CD8-positive, alpha-beta memory T cell (primary cell): ENCODE results near the gene HMGA1. TPM values are rescaled to one million over a fixed set of nuclear protein-coding genes. Genes with fewer than 3 reads are reported as not detected.
A peak's percentile ranks its signal among the peaks of the same experiment; 100 is the strongest.

Source experiments
- CTCF ChIA-PET: fragments of 350-600 bp; sonication (Branson Sonifier 250); formaldehyde crosslinking; loops from one replicate; lab custom pipeline; 2021; ENCODE audit warnings: antibody characterized with exemption; lab: Charles Lee
- POLR2A ChIA-PET: fragments of 350-600 bp; sonication (Branson Sonifier 250); formaldehyde crosslinking; loops from one replicate; lab custom pipeline; 2021; ENCODE audit warnings: antibody characterized with exemption; lab: Charles Lee
- DNase-seq, 5 donors: peaks; one replicate each; pipeline versions ENCODE4 v3.0.0 to v3.0.0-alpha.2; 2020 to 2022; ENCODE audit warnings: mixed read lengths in 1 of 5
- H3K27ac ChIP-seq: one replicate; pipeline ENCODE4 v1.7.0; 2013; ENCODE audit warnings: low read depth, mild to moderate bottlenecking, low read length, moderate library complexity
- H3K27me3 ChIP-seq: 2 replicates; pipeline ENCODE4 v1.7.0; 2013; ENCODE audit warnings: low read length, mild to moderate bottlenecking; ENCODE audit not compliant: insufficient read depth, poor library complexity, severe bottlenecking
- H3K36me3 ChIP-seq: 2 replicates; pipeline ENCODE4 v1.7.0; 2013; ENCODE audit warnings: mild to moderate bottlenecking, low read length, moderate library complexity; ENCODE audit not compliant: insufficient read depth
- H3K4me1 ChIP-seq: 2 replicates; pipeline ENCODE4 v1.7.0; 2013; ENCODE audit warnings: mild to moderate bottlenecking, low read length, moderate library complexity; ENCODE audit not compliant: insufficient read depth
- H3K4me3 ChIP-seq: 2 replicates; pipeline ENCODE4 v1.7.0; 2013; ENCODE audit warnings: mild to moderate bottlenecking, low read length
- H3K9me3 ChIP-seq: 2 replicates; pipeline ENCODE4 v1.7.0; 2013; ENCODE audit warnings: mild to moderate bottlenecking, low read length
- H3K27ac Mint-ChIP-seq, 8 donors: one replicate each; pipeline ENCODE4 v1.8.0; 2020 to 2021; ENCODE audit warnings: mixed read lengths in 8 of 8, mild to moderate bottlenecking in 6 of 8, inconsistent platforms in 3 of 8, moderate library complexity in 3 of 8
- H3K27me3 Mint-ChIP-seq, 2 donors: one replicate each; pipeline ENCODE4 v1.8.0; 2020 to 2021; ENCODE audit warnings: mixed read lengths in 2 of 2, mild to moderate bottlenecking in 1 of 2, moderate library complexity in 1 of 2
- H3K36me3 Mint-ChIP-seq, 3 donors: one replicate each; pipeline ENCODE4 v1.8.0; 2020 to 2021; ENCODE audit warnings: mixed read lengths in 3 of 3, inconsistent platforms in 1 of 3, mild to moderate bottlenecking in 1 of 3
- H3K4me1 Mint-ChIP-seq, 3 donors: one replicate each; pipeline ENCODE4 v1.8.0; 2020 to 2021; ENCODE audit warnings: mixed read lengths in 3 of 3, inconsistent platforms in 1 of 3, mild to moderate bottlenecking in 1 of 3
- H3K4me3 Mint-ChIP-seq, 7 donors: one replicate each; pipeline ENCODE4 v1.8.0; 2020 to 2021; ENCODE audit warnings: mixed read lengths in 7 of 7, mild to moderate bottlenecking in 6 of 7, moderate library complexity in 4 of 7, inconsistent platforms in 2 of 7
- H3K9me3 Mint-ChIP-seq, 5 donors: one replicate each; pipeline ENCODE4 v1.8.0; 2020 to 2022; ENCODE audit warnings: mixed read lengths in 5 of 5, mild to moderate bottlenecking in 3 of 5, moderate library complexity in 2 of 5, inconsistent platforms in 1 of 5
- polyA plus RNA-seq: library from polyadenylated mRNA; unstranded; fragments of 300-500 nt; fragmentation: Illumina TruSeq; gene quantifications from one replicate; pipeline ENCODE4 v1.2.3, GENCODE V29; 2021
- total RNA-seq, 2 experiments: library from RNA; stranded (reverse); gene quantifications; one replicate each; pipeline ENCODE4 v1.2.3, GENCODE V29; 2021

HMGA1 gene
- total and polyA plus RNA-seq, 3 experiments from 2014 or later, result 33.1 to 506 (median 490) TPM

GRCh38 chr6:34274129-34274528 is 37.5 kb downstream of the HMGA1 start:
- DNase-seq, result no peak
- Histone ChIP-seq H3K4me1 (no peaks in the 10 kb centered on the region), H3K36me3 (no peaks in the 10 kb centered on the region), H3K27ac (no peak overlapping the region), H3K9me3 (no peaks in the 10 kb centered on the region), H3K4me3 (no peak overlapping the region), H3K27me3 (no peaks in the 10 kb centered on the region)
- Mint-ChIP-seq H3K4me1 (peaks cover 12 to 15% (median 13%) of the 10 kb centered on the region in 3 donors), H3K4me3 (no peak overlapping the region), H3K36me3 (no peaks in the 10 kb centered on the region), H3K27me3 (no peaks in the 10 kb centered on the region), H3K9me3 (no peaks in the 10 kb centered on the region), H3K27ac (peak overlapping the region in 1 of 8 donors; percentile 7)
- ChIA-PET POLR2A (no interaction called here), CTCF (no interaction called here)

GRCh38 chr6:34275128-34275804 is 38.6 kb downstream of the HMGA1 start:
- H3K9me3 ChIP-seq, result no peaks in the 10 kb centered on the region
- no peaks in the 10 kb centered on the region for H3K27me3 ChIP-seq
- peaks cover 3 to 10% (median 3%) of the 10 kb centered on the region in 3 donors for H3K4me1 Mint-ChIP-seq
- no peak for DNase-seq
- no peaks in the 10 kb centered on the region for H3K27me3 Mint-ChIP-seq
- H3K4me1 ChIP-seq, result no peaks in the 10 kb centered on the region
- peak overlapping the region in 3 of 8 donors; percentile 38 to 80 (median 43) for H3K27ac Mint-ChIP-seq
- H3K36me3 ChIP-seq, result no peaks in the 10 kb centered on the region
- ChIA-PET POLR2A (no interaction called here), CTCF (no interaction called here)
- peaks cover 0 to 10% (median 5%) of the 10 kb centered on the region in 3 donors for H3K36me3 Mint-ChIP-seq
- no peak overlapping the region for H3K4me3 ChIP-seq
- H3K27ac ChIP-seq, result no peak overlapping the region
- no peak overlapping the region for H3K4me3 Mint-ChIP-seq
- H3K9me3 Mint-ChIP-seq, result no peaks in the 10 kb centered on the region

- no peak for DNase-seq
- H3K4me3 ChIP-seq, result no peak overlapping the region
- no peak overlapping the region for H3K27ac ChIP-seq
- no peaks in the 10 kb centered on the region for H3K9me3 Mint-ChIP-seq
- no peaks in the 10 kb centered on the region for H3K27me3 ChIP-seq
- peaks cover 0 to 9% (median 3%) of the 10 kb centered on the region in 3 donors for H3K4me1 Mint-ChIP-seq
- CTCF ChIA-PET, result no interaction called here
- POLR2A ChIA-PET, result no interaction called here
- H3K9me3 ChIP-seq, result no peaks in the 10 kb centered on the region
- H3K4me1 ChIP-seq, result no peaks in the 10 kb centered on the region
- H3K27ac Mint-ChIP-seq, result peak overlapping the region in 4 of 8 donors; percentile 34 to 82 (median 52)
- H3K4me3 Mint-ChIP-seq, result no peak overlapping the region
- H3K36me3 ChIP-seq, result no peaks in the 10 kb centered on the region
- peaks cover 0 to 14% (median 5%) of the 10 kb centered on the region in 3 donors for H3K36me3 Mint-ChIP-seq
- no peaks in the 10 kb centered on the region for H3K27me3 Mint-ChIP-seq
Measured at GRCh38 chr6:34276191-34276590, 39.5 kb downstream of the HMGA1 start.

- Histone ChIP-seq H3K27me3 (no peaks in the 10 kb centered on the region), H3K36me3 (no peaks in the 10 kb centered on the region), H3K27ac (peak overlapping the region; percentile 2), H3K9me3 (no peaks in the 10 kb centered on the region), H3K4me1 (no peaks in the 10 kb centered on the region), H3K4me3 (no peak overlapping the region)
- DNase-seq, result no peak
- H3K27ac Mint-ChIP-seq, result peak overlapping the region in 4 of 8 donors; percentile 4 to 36 (median 5)
- ChIA-PET POLR2A (no interaction called here), CTCF (interaction anchor here (1.2 kb wide), 1 partner anchor 81 kb away, joined by 3 read pairs; no protein-coding TSS in a partner anchor)
- no peaks in the 10 kb centered on the region for H3K9me3 Mint-ChIP-seq
- no peak overlapping the region for H3K4me3 Mint-ChIP-seq
- peaks cover 0 to 9% (median 3%) of the 10 kb centered on the region in 3 donors for H3K4me1 Mint-ChIP-seq
- H3K27me3 Mint-ChIP-seq, result no peaks in the 10 kb centered on the region
- H3K36me3 Mint-ChIP-seq, result peaks cover 0 to 18% (median 5%) of the 10 kb centered on the region in 3 donors
Measured at GRCh38 chr6:34276881-34277762, 40.4 kb downstream of the HMGA1 start.

GRCh38 chr6:34277763-34278112 is 41.1 kb downstream of the HMGA1 start:
- ChIA-PET CTCF (interaction anchor here (1.2 kb wide), 1 partner anchor 82 kb away, joined by 3 read pairs; no protein-coding TSS in a partner anchor), POLR2A (no interaction called here)
- Histone ChIP-seq H3K4me3 (no peak overlapping the region), H3K4me1 (no peaks in the 10 kb centered on the region), H3K27ac (no peak overlapping the region), H3K9me3 (no peaks in the 10 kb centered on the region), H3K36me3 (no peaks in the 10 kb centered on the region), H3K27me3 (no peaks in the 10 kb centered on the region)
- no peak overlapping the region for H3K4me3 Mint-ChIP-seq
- no peak for DNase-seq
- H3K27ac Mint-ChIP-seq, result no peak overlapping the region
- peaks cover 0 to 9% (median 3%) of the 10 kb centered on the region in 3 donors for H3K4me1 Mint-ChIP-seq
- H3K36me3 Mint-ChIP-seq, result peaks cover 0 to 21% (median 5%) of the 10 kb centered on the region in 3 donors
- no peaks in the 10 kb centered on the region for H3K9me3 Mint-ChIP-seq
- H3K27me3 Mint-ChIP-seq, result no peaks in the 10 kb centered on the region

GRCh38 chr6:34278833-34279232 is 42.2 kb downstream of the HMGA1 start:
- H3K27ac ChIP-seq, result no peak overlapping the region
- Mint-ChIP-seq H3K4me3 (peak overlapping the region in 1 of 7 donors; percentile 37), H3K36me3 (peaks cover 0 to 27% (median 6%) of the 10 kb centered on the region in 3 donors), H3K4me1 (peaks cover 0 to 9% (median 3%) of the 10 kb centered on the region in 3 donors), H3K9me3 (no peaks in the 10 kb centered on the region), H3K27ac (no peak overlapping the region), H3K27me3 (no peaks in the 10 kb centered on the region)
- POLR2A ChIA-PET, result no interaction called here
- H3K4me3 ChIP-seq, result no peak overlapping the region
- H3K36me3 ChIP-seq, result no peaks in the 10 kb centered on the region
- CTCF ChIA-PET, result interaction anchor here (1.0 kb wide), 1 partner anchor 9 kb away, joined by 3 read pairs; no protein-coding TSS in a partner anchor
- DNase-seq, result no peak
- H3K4me1 ChIP-seq, result no peaks in the 10 kb centered on the region
- H3K9me3 ChIP-seq, result no peaks in the 10 kb centered on the region
- no peaks in the 10 kb centered on the region for H3K27me3 ChIP-seq

GRCh38 chr6:34280216-34280615 is 43.5 kb downstream of the HMGA1 start:
- Histone ChIP-seq H3K4me3 (no peak overlapping the region), H3K9me3 (no peaks in the 10 kb centered on the region), H3K4me1 (no peaks in the 10 kb centered on the region), H3K27me3 (no peaks in the 10 kb centered on the region), H3K36me3 (no peaks in the 10 kb centered on the region), H3K27ac (no peak overlapping the region)
- Mint-ChIP-seq H3K36me3 (peaks cover 0 to 39% (median 10%) of the 10 kb centered on the region in 3 donors), H3K27ac (no peak overlapping the region), H3K9me3 (no peaks in the 10 kb centered on the region), H3K27me3 (no peaks in the 10 kb centered on the region), H3K4me3 (no peak overlapping the region), H3K4me1 (peaks cover 0 to 11% (median 3%) of the 10 kb centered on the region in 3 donors)
- POLR2A ChIA-PET, result no interaction called here
- no peak for DNase-seq
- CTCF ChIA-PET, result no interaction called here
